ENCODE results near the gene SORCS2. TPM values are rescaled to one million over a fixed set of nuclear protein-coding genes. Genes with fewer than 3 reads are reported as not detected.

SORCS2 gene
- polyA plus RNA-seq, 1 donor from 2014 or later: 1.0 TPM

DNA sequence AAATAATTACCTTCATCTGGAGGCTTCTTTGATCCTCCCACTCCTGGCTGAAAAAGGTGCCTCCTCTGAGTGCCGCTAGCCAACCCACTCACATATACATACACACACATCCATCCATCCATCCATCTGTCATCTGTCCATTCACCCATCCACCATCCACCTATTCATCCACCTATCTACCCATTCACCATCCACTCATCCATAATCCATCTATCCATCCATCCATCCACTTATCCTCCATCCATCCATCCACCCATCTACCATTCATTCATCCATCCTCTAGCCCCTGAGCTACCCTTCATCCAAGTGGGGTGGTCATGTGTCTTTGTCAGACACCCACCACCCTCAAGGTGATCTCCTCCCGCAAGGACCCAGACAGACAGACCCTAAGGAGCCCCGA lies 423.9 kb downstream of the SORCS2 start:
- Histone ChIP-seq H3K9ac (ENCODE audit: low read length) (no peak overlapping the region), H3K9me3 (ENCODE audit: low read length) (no peaks in the 10 kb centered on the region)

DNA sequence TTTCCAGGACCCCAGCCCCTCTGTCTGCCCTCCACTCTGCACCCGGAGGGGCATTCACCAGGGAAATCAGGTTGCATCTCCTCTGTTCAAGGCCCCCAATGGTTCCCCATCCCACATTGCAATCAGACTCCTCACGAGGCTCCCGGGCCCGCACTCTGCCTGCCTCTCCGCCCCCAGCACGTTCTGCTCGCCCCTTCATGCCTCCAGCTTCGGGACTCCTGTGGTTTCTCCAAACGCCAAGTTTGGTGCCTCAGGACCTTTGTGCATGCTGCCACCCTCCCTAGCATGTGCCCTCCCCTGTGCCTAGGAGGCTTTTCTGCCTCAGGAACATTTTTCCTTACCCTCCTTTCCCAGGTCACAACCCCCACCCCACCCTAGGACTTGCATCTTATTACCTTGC lies 426.0 kb downstream of the SORCS2 start:
- Histone ChIP-seq H4K20me1 (ENCODE audit: insufficient read depth) (no peaks in the 10 kb centered on the region), H3K9me2 (ENCODE audit: insufficient read depth, low read length) (no peaks in the 10 kb centered on the region), H3K27me3 (ENCODE audit: insufficient read depth, low read depth, low read length) (no peaks in the 10 kb centered on the region), H3K9ac (ENCODE audit: low read length) (no peak overlapping the region), H3K79me2 (replicated peaks; ENCODE audit: insufficient read depth, low read length) (no peaks in the 10 kb centered on the region), H3F3A (ENCODE audit: insufficient read depth, low read length, poor library complexity, severe bottlenecking) (no peaks in the 10 kb centered on the region), H3K36me3 (ENCODE audit: insufficient read depth, low read length) (no peaks in the 10 kb centered on the region), H3K9me3 (ENCODE audit: low read length) (no peaks in the 10 kb centered on the region), H3K4me2 (ENCODE audit: low read length) (no peak overlapping the region), H3K4me3 (ENCODE audit: low read length) (no peak overlapping the region), H2AFZ (ENCODE audit: low read depth, low read length) (no peak overlapping the region), H3K27ac (ENCODE audit: low read length) (no peak overlapping the region)
- no peak for TF ChIP-seq EZH2 (IDR thresholded peaks at IDR 0.05; ENCODE audit: borderline replicate concordance, insufficient read depth, low read length, poor library complexity, severe bottlenecking)
- TF ChIP-seq MXI1 (conservative IDR thresholded peaks at IDR 0.05; ENCODE audit: poor library complexity, severe bottlenecking): no peak
- no peak for TF ChIP-seq TAF1 (IDR thresholded peaks at IDR 0.05; ENCODE audit: low read depth)
- no peak for TF ChIP-seq RAD21 (conservative IDR thresholded peaks at IDR 0.05)
- TF ChIP-seq, protein P1, sequence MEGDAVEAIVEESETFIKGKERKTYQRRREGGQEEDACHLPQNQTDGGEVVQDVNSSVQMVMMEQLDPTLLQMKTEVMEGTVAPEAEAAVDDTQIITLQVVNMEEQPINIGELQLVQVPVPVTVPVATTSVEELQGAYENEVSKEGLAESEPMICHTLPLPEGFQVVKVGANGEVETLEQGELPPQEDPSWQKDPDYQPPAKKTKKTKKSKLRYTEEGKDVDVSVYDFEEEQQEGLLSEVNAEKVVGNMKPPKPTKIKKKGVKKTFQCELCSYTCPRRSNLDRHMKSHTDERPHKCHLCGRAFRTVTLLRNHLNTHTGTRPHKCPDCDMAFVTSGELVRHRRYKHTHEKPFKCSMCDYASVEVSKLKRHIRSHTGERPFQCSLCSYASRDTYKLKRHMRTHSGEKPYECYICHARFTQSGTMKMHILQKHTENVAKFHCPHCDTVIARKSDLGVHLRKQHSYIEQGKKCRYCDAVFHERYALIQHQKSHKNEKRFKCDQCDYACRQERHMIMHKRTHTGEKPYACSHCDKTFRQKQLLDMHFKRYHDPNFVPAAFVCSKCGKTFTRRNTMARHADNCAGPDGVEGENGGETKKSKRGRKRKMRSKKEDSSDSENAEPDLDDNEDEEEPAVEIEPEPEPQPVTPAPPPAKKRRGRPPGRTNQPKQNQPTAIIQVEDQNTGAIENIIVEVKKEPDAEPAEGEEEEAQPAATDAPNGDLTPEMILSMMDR (IDR thresholded peaks at IDR 0.05; ENCODE audit: poor library complexity, severe bottlenecking): no peak
- TF ChIP-seq EP300 (conservative IDR thresholded peaks at IDR 0.05; ENCODE audit: poor library complexity, severe bottlenecking): no peak
- no peak for TF ChIP-seq POLR2AphosphoS5 (IDR thresholded peaks at IDR 0.05)
- TF ChIP-seq SMC3 (conservative IDR thresholded peaks at IDR 0.05; ENCODE audit: poor library complexity): no peak
- TF ChIP-seq, protein P2, sequence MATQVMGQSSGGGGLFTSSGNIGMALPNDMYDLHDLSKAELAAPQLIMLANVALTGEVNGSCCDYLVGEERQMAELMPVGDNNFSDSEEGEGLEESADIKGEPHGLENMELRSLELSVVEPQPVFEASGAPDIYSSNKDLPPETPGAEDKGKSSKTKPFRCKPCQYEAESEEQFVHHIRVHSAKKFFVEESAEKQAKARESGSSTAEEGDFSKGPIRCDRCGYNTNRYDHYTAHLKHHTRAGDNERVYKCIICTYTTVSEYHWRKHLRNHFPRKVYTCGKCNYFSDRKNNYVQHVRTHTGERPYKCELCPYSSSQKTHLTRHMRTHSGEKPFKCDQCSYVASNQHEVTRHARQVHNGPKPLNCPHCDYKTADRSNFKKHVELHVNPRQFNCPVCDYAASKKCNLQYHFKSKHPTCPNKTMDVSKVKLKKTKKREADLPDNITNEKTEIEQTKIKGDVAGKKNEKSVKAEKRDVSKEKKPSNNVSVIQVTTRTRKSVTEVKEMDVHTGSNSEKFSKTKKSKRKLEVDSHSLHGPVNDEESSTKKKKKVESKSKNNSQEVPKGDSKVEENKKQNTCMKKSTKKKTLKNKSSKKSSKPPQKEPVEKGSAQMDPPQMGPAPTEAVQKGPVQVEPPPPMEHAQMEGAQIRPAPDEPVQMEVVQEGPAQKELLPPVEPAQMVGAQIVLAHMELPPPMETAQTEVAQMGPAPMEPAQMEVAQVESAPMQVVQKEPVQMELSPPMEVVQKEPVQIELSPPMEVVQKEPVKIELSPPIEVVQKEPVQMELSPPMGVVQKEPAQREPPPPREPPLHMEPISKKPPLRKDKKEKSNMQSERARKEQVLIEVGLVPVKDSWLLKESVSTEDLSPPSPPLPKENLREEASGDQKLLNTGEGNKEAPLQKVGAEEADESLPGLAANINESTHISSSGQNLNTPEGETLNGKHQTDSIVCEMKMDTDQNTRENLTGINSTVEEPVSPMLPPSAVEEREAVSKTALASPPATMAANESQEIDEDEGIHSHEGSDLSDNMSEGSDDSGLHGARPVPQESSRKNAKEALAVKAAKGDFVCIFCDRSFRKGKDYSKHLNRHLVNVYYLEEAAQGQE (IDR thresholded peaks at IDR 0.05; ENCODE audit: borderline replicate concordance): no peak

More for the DNA sequence above, 423.9 kb downstream of the SORCS2 start:
- H3F3A ChIP-seq (ENCODE audit: insufficient read depth, low read length, poor library complexity, severe bottlenecking): no peaks in the 10 kb centered on the region
- H3K27ac ChIP-seq (ENCODE audit: low read length): no peak overlapping the region
- no peak overlapping the region for H3K4me3 ChIP-seq (ENCODE audit: low read length)
- H3K79me2 ChIP-seq (replicated peaks; ENCODE audit: insufficient read depth, low read length): no peaks in the 10 kb centered on the region
- no peak overlapping the region for H3K4me2 ChIP-seq (ENCODE audit: low read length)
- H3K9me2 ChIP-seq (ENCODE audit: insufficient read depth, low read length): no peaks in the 10 kb centered on the region
- no peak overlapping the region for H2AFZ ChIP-seq (ENCODE audit: low read depth, low read length)
- no peaks in the 10 kb centered on the region for H4K20me1 ChIP-seq (ENCODE audit: insufficient read depth)
- TF ChIP-seq, protein P1 (IDR thresholded peaks at IDR 0.05; ENCODE audit: poor library complexity, severe bottlenecking): no peak
- TF ChIP-seq EP300 (conservative IDR thresholded peaks at IDR 0.05; ENCODE audit: poor library complexity, severe bottlenecking) (no peak), RAD21 (conservative IDR thresholded peaks at IDR 0.05) (no peak), EZH2 (IDR thresholded peaks at IDR 0.05; ENCODE audit: borderline replicate concordance, insufficient read depth, low read length, poor library complexity, severe bottlenecking) (no peak), SMC3 (conservative IDR thresholded peaks at IDR 0.05; ENCODE audit: poor library complexity) (no peak), POLR2AphosphoS5 (IDR thresholded peaks at IDR 0.05) (no peak), MXI1 (conservative IDR thresholded peaks at IDR 0.05; ENCODE audit: poor library complexity, severe bottlenecking) (no peak), TAF1 (IDR thresholded peaks at IDR 0.05; ENCODE audit: low read depth) (no peak)
- TF ChIP-seq, protein P2 (IDR thresholded peaks at IDR 0.05; ENCODE audit: borderline replicate concordance): no peak
- H3K36me3 ChIP-seq (ENCODE audit: insufficient read depth, low read length): no peaks in the 10 kb centered on the region
- H3K27me3 ChIP-seq (ENCODE audit: insufficient read depth, low read depth, low read length): no peaks in the 10 kb centered on the region

Measured in neural cell (in vitro differentiated cells).